Left lung (tissue), 10 donors: ENCODE data around the gene IRX3. TPM values are rescaled to one million over a fixed set of nuclear protein-coding genes. Genes with fewer than 3 reads are reported as not detected.

Experiments
- ATAC-seq: fragments of 200-7000 bp; cut with Tn5 transposase; one replicate; pipeline ENCODE4 v1.9.1; 2020; ENCODE audit warnings: moderate library complexity
- DNase-seq, 4 donors: peaks; one replicate each; pipeline ENCODE4 v3.0.0-alpha.2; 2013 to 2020
- H3K27ac ChIP-seq, 2 donors: fragments of 200-600 bp; sonication (generic) in 1 of 2; one replicate each; pipeline versions ENCODE4 v1.5.0 to v1.8.0; 2020 to 2021
- H3K27me3 ChIP-seq, 2 donors: fragments of 200-600 bp; sonication (generic) in 1 of 2; one replicate each; pipeline versions ENCODE4 v1.5.0 to v1.8.0; 2020 to 2021
- H3K36me3 ChIP-seq, 2 donors: fragments of 200-600 bp; sonication (generic) in 1 of 2; one replicate each; pipeline versions ENCODE4 v1.5.0 to v1.8.0; 2020 to 2021
- H3K4me1 ChIP-seq, 2 donors: fragments of 200-600 bp; one replicate each; pipeline ENCODE4 v1.8.0; 2021
- H3K4me3 ChIP-seq, 2 donors: fragments of 200-600 bp; sonication (generic) in 1 of 2; one replicate each; pipeline versions ENCODE4 v1.5.0 to v1.8.0; 2020 to 2021; ENCODE audit warnings: mild to moderate bottlenecking in 1 of 2
- H3K9me3 ChIP-seq, 2 donors: fragments of 200-600 bp; sonication (generic) in 1 of 2; one replicate each; pipeline versions ENCODE4 v1.5.0 to v1.8.0; 2020 to 2021
- CTCF ChIP-seq, 2 donors: fragments of 200-600 bp; sonication (generic) in 1 of 2; IDR thresholded peaks; one replicate each; pipeline versions ENCODE4 v1.5.0 to v1.8.0; 2021; ENCODE audit warnings: antibody characterized with exemption in 2 of 2
- intact Hi-C, 2 donors: fragments of 100-400 bp; cut with DNase I; formaldehyde crosslinking; loops; one replicate each; pipeline versions ENCODE4 v1.11.2 to v1.14.2; 2022
- polyA plus RNA-seq, 6 donors: library from polyadenylated mRNA; unstranded; fragments of 120-200 nt; gene quantifications; one replicate each; pipeline ENCODE4 v1.2.1, GENCODE V29; 2013; ENCODE audit not compliant: insufficient read length in 6 of 6
- total RNA-seq, 2 donors: library from RNA; stranded (reverse); fragmentation: NEBNext Ultra II Directional; extraction: Animal tissue kit (Norgen Biotek cat#: 25700); gene quantifications; one replicate each; pipeline ENCODE4 v1.2.1, GENCODE V29; 2021
- donor health status: DM: no; HTN: yes; CAD: no.
- donor health status: DM: no; HTN: no; CAD: no.

IRX3 gene
- total and polyA plus RNA-seq, 8 donors = 40.7 to 76.2 (median 62.2) TPM

GRCh38 chr16:54268766-54269165, 17.8 kb downstream of the IRX3 start:
- intact Hi-C loops = no loop called here
- ATAC-seq (no peak), DNase-seq (no peak)
- Histone ChIP-seq H3K9me3 (no peaks in the 10 kb centered on the region), H3K36me3 (no peaks in the 10 kb centered on the region), H3K27me3 (no peaks in the 10 kb centered on the region), H3K27ac (no peak overlapping the region), H3K4me3 (no peak overlapping the region), H3K4me1 (peaks cover 0 to 6% of the 10 kb centered on the region in 2 donors)
- TF ChIP-seq CTCF (IDR thresholded peaks at IDR 0.05) = no peak

- H3K27ac ChIP-seq = no peak overlapping the region
- no peaks in the 10 kb centered on the region for H3K9me3 ChIP-seq
- ATAC-seq = no peak
- DNase-seq = no peak
- no peaks in the 10 kb centered on the region for H3K27me3 ChIP-seq
- H3K36me3 ChIP-seq = no peaks in the 10 kb centered on the region
- peaks cover 0 to 6% of the 10 kb centered on the region in 2 donors for H3K4me1 ChIP-seq
- intact Hi-C loops = no loop called here
- no peak overlapping the region for H3K4me3 ChIP-seq
- TF ChIP-seq CTCF (IDR thresholded peaks at IDR 0.05) = no peak
Observed at GRCh38 chr16:54268340-54268739, 18.2 kb downstream of the IRX3 start.

GRCh38 chr16:54266363-54266955, 20.1 kb downstream of the IRX3 start:
- TF ChIP-seq CTCF (IDR thresholded peaks at IDR 0.05) = no peak
- no peaks in the 10 kb centered on the region for H3K9me3 ChIP-seq
- no peaks in the 10 kb centered on the region for H3K27me3 ChIP-seq
- DNase-seq (no peak), ATAC-seq (peak; percentile 91)
- peaks cover 0 to 6% of the 10 kb centered on the region in 2 donors for H3K4me1 ChIP-seq
- no peak overlapping the region for H3K4me3 ChIP-seq
- H3K36me3 ChIP-seq = no peaks in the 10 kb centered on the region
- H3K27ac ChIP-seq = no peak overlapping the region
- intact Hi-C loops = no loop called here

GRCh38 chr16:54265575-54266107, 20.9 kb downstream of the IRX3 start:
- H3K9me3 ChIP-seq = no peaks in the 10 kb centered on the region
- no peak overlapping the region for H3K4me3 ChIP-seq
- DNase-seq (no peak), ATAC-seq (peak; percentile 32)
- intact Hi-C loops = no loop called here
- TF ChIP-seq CTCF (IDR thresholded peaks at IDR 0.05) = no peak
- H3K4me1 ChIP-seq = peaks cover 0 to 6% of the 10 kb centered on the region in 2 donors
- H3K36me3 ChIP-seq = no peaks in the 10 kb centered on the region
- H3K27me3 ChIP-seq = no peaks in the 10 kb centered on the region
- H3K27ac ChIP-seq = no peak overlapping the region

- H3K27me3 ChIP-seq = no peaks in the 10 kb centered on the region
- no peak for TF ChIP-seq CTCF (IDR thresholded peaks at IDR 0.05)
- no peak overlapping the region for H3K4me3 ChIP-seq
- intact Hi-C loops = no loop called here
- DNase-seq (no peak), ATAC-seq (no peak)
- H3K27ac ChIP-seq = no peak overlapping the region
- no peaks in the 10 kb centered on the region for H3K4me1 ChIP-seq
- no peaks in the 10 kb centered on the region for H3K36me3 ChIP-seq
- H3K9me3 ChIP-seq = no peaks in the 10 kb centered on the region
Observed at GRCh38 chr16:54253118-54253517, 33.5 kb downstream of the IRX3 start.
